ELR (cell line): ENCODE data around the gene ADAM12.
A peak's percentile ranks its signal among the peaks of the same experiment; 100 is the strongest.

ENCODE experiments used
- DNase-seq: peaks from one replicate; pipeline ENCODE4 v3.0.0-alpha.2; 2015; ENCODE audit warnings: low read depth

The ADAM12 gene

DNA sequence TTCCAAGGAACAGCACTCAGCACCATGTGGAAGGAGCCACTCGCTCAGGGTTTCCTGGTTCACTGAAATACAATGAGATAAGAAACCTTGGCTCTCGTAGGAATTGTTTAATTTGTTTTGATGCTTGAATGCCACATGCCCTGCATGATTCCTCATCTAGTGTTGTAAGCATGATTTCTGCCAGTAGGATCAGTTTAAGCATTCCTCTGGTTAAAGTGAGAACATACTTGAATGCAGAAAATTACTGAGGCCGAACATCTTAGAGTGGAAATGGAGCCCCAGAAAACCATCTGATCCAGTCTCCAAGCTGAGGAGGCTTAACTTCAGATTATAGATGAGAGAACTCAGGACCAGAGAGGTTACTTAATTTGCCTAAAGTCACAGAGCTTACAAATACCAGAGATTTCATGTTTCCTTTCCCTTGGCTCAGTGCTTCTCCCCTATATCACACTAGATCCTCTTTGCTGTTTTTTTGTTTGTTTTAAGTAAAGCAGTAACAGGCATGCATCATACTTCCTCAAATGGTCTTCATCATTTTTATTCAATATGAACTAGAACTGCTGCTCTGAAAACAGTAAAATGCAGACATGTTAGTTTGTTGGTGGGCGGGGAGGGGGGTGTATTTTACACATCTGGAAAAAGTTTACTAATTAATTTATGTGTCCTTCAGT lies 125.1 kb downstream of the ADAM12 start:
- DNase-seq = no peak

DNA sequence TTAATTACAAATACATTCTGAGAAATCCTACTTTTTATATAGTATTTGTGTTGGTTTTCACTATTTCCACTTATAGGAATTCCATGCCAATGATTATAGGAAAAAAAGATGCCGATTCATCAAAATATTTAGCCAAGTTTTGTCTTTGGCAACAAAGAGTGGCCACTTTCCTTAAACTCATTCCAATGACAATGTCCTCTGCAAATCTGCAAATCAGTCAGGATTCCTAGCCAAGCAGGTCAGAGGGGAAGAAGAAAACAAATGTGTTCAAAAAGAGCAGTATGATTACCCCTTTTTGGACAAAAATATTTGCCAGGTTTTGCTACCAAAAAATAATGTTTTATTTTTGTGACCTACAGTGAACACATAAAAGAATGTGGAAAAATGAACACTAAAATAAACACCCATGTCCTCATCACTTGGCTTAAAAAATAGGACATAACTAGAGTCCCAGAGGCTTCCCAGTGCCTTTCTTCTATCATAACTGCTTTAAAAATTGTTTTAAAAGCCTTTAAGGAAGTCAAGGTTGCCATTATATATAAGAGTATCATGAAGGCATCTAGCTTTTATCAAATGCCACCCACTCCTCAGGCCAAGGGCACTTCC lies 125.9 kb downstream of the ADAM12 start:
- no peak for DNase-seq

DNA sequence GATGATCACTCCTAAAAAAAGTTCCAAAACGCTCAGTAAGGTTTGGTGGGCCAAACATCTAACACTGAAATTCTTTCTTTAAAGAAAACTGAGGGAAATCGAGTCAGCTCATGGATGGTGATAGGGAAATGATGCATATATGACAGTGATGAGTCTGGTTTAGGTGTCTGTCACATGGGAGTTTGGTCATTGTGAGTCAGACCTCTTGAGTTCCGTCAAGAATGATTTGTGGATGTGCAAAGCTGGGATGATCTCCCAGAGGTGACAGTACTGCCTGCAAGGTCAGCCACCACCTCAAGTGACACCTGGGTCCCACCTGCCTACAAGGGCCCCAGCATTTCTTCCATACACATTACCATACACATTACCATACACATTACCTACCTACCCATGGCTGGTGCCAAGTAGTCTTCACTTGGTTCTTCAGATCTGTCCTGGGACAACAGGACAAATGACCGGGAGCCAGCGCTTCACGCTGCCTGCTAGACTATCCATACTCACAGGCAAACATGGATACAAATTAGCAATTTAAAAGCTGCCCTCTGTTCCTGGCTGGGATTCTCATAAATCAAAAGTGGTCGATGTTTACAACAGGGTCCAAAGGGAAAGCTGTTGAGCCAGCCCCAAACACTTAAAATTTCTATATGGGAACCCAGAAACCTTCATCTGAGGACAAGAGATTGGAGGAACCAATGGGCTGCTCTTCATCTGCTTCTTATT lies 128.4 kb downstream of the ADAM12 start:
- no peak for DNase-seq

DNA sequence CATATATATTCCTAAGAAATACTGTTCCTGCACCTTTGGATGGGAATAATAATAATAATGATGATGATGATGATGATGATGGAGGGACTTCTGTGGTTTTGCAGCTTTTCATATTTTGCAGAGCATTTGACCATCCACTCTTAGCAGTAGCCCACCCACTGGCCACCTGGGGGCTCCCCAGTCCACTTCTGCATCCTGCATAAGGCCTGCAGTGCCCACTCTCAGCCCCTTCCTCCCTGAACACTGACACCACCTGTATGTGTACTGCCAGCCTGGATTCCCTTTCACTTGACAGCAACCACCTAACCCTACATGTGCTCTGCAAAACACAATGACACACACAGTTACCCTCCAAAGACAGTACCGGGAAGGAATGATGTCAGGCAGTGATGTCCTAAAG lies 131.4 kb downstream of the ADAM12 start:
- no peak for DNase-seq

DNA sequence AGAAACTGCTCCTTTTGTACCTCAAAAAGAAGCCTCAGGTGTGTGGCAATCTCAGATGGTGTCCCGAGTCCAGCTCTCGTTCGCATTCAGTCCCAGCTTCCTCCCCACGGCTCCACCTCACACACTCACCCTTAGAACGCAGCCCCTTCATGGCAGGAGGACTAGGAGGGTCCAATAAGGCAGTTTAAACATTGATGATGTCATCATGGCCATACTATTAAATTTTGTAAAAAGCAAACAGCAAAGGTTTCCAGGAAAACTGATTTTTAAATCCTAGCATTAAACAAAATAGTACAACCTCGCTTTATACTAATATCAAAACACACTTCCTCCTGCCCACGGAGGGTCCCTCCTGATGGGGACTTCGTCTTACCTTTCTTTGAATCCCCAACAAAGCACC lies 133.0 kb downstream of the ADAM12 start:
- DNase-seq = no peak

DNA sequence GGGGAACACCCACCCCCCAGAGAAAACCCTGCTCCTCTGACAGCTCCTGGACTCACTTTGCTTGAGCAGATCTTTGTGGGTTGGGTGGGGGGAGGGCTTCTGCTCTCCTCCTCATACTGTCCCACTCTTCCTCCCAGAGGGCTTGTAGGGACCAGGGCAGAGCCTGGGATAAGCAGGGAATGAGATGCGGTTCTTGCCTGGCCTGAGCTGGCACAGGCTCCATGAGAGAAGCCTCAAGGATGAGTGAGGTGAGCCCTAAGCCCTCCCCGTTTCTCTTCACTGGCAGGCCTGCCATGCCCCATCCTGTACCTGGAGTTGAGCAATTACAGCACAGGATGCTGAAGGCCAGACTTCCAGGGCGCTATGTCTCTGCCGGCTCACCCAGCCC lies 134.7 kb downstream of the ADAM12 start:
- no peak for DNase-seq

DNA sequence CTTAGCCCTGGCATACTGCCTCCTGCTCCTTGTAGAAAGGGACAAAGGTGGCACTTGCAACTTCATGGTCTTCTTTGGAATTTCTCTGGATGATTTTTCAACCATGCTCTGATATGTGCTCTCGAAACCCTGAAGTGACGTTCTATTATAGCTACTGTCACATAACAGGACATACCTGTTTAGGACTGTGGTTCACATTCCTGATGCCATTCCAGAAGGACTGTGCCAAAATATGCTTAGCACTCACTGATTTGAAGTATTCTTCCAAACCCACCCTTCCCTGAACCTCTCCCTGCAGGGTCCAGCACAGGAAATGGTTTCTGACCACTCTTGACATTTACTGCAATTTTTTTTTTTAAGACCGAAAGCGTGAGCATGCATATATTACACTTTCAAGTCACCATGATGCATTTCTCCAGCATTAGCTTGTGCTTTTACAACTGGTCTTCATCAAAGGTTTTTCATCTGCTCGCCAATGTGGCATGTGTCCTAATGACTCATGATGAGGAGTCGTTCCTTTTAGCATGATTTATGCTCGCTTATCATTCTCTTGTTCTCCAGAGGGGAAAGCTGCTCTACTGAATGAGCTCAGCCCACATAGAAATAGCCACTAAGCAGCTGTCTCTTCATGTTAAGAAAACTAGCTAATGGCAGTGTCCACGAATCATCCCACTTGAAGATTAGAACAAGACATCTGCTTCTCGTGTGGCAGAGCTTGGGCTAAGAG lies 135.2 kb downstream of the ADAM12 start:
- DNase-seq = peak; percentile 96

DNA sequence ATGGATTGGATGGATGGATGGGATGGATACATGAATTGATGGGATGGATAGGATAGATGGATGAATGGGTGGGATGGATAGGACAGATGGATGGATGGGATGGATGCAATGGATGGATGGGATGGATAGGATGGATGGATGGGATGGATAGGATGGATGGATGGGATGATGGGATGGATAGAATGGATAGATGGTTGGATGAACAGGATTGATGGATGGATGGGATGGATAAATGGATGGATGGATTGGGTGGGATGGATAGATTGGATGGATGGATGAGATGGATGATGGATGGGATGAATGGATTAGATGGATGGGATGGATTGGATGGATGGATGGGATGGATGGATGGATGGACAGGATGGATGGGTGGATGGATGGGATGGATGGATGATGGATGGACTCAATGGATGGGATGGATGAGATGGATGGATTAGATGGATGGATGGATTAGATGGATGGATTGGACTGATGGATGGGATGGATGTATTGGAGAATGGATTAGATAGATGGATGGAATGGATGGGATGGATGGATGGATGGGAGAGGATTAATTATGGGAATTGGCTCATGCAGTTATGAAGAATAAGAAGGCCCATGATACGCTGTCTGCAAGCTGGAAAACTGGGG lies 136.4 kb downstream of the ADAM12 start:
- DNase-seq = no peak

DNA sequence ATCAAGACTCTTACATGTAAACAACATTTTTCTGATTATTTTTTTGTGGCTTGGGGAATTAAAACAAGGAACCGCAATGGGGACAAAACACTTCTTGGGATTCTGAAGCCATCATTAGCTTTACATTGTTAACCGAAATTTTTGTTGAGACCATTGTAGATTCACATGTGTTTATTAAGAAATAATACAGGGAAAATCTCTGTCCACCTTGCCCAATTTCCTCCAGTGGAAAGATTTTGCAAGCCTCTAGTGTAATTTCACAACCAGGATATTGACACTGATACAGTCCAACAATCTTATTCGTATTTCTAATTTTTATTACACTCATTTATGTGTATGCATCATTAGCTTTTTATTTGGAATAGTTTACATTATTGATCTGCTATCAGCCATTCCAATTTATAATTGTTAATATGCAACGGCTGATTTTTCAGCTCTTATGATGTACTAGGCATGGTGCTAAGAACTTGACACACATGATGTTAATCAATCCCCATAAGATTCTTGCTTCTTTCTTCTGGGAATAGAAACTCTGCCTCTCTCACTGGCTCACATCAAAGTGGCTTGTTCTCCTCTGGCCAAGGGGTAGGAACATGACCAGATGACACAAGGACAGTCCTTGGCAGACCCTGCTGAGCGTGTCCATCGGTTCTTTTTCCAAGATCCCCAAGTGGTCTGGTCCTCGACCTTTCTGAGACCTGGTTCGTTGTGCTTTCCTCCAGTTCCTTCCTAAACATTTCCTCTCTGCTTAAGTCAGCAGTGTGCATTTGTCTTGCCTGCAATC lies 137.6 kb downstream of the ADAM12 start:
- DNase-seq = no peak

DNA sequence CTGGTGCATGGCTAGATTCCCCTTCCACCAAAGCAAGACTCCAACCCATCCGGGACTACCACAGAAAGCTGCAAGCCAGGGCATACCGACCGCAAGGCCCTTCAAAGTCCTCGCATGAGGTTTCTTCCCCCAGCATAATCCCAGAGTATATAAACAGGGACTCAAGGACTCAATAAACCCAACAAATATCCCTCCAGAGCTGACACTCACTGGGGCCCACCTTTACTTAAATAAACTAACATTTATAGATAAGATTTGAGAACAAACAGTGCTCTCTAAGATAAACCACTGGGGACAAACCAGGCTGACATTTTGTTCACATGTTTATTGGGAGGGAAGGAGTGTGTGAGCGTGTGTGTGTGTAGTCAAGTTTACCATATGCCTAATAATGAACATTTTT lies 138.2 kb downstream of the ADAM12 start:
- no peak for DNase-seq

DNA sequence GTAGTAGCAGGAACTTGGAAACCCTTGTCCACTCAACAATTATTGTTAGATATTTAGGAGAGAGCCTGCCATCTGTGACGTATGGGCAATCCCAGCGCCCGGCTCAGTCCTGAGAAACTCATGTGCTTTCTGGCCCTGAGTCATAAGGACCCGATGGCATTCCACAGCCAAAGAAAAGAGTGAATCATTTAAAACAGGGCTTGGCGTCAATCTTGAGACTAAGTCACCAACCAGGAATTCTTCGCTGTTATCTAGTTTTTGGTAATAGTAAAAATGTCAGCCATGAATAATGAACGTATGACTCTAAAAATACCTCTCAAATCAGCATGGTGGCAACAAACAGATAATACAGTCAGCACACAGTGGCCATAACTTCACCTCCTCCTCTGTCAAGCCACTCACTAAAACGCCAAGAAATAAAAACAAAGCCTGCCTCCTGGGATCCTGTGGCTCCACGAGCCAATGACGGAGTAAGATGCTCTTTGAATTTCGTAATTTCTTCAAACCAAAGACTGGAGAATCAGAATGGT lies 140.8 kb downstream of the ADAM12 start:
- peak; percentile 99 for DNase-seq

DNA sequence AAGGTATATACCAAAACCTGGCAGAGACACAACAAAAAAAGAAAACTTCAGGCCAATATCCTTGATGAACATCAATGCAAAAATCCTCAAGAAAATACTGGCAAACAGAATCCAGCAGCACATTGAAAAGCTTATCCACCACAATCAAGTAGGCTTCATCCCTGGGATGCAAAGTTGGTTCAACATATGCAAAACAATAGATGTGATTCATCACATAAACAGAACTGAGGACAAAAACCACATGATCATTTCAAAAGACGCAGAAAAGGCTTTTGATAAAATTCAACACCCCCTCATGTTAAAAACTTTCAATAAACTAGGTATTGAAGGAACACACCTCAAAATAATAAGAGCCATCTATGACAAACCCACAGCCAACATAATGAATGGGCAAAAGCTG lies 141.9 kb downstream of the ADAM12 start:
- peak; percentile 73 for DNase-seq

DNA sequence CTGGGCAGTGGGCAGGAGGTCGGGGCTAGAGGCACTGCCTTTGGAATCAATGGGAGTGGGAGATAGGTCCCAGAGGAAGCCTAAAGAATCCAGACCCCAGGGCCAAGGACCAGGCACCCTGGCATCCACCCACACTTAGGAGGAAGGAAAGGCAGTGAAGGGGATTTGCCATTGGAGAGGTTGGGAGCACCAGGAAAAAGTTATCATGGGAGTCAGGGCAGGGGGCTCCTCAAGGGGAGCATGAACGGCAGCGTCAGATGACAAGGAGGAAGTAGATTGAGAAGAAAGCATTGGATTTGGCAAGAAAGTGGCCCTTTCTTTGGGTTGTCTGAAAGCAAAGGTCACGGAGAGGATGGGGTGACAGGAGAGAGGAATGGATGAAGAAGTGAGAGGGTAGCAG lies 142.8 kb downstream of the ADAM12 start:
- DNase-seq = no peak

DNA sequence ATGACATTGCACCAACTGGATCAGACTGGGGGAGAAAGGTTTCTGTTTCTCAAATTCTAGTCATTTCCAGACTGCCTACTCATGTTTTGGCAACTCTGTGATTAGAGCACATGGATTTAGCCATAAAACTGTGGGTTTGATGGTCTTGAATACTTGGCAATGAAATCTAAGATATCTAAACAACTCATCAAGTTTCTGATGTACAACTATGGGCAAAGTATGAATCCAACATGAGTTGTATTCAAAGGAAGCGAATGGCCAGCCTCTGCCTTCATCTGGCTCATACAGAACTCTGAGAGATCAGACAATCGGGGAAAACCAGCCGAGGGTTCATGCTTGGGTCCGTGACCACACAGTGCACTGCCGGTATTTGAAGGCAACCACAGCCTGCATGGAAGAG lies 144.3 kb downstream of the ADAM12 start:
- peak; percentile 72 for DNase-seq

DNA sequence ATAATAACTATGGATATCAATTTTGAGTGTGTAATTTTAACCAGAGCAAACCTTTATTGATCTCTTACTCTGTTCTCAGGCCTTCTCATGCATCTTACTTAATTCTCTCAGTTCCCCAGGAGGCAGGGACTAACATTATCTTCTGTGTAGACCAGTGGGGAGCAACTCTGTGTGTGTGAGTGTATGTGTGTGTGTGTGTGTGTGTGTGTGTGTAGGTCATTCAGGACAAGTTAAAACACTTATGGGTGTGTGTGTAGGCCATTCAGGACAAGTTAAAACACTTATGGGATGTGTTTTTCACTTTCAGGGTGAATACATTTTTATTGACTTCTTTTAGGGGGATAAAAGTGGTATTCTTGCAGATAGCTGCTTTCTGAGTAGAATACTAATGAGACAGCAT lies 145.0 kb downstream of the ADAM12 start:
- no peak for DNase-seq

DNA sequence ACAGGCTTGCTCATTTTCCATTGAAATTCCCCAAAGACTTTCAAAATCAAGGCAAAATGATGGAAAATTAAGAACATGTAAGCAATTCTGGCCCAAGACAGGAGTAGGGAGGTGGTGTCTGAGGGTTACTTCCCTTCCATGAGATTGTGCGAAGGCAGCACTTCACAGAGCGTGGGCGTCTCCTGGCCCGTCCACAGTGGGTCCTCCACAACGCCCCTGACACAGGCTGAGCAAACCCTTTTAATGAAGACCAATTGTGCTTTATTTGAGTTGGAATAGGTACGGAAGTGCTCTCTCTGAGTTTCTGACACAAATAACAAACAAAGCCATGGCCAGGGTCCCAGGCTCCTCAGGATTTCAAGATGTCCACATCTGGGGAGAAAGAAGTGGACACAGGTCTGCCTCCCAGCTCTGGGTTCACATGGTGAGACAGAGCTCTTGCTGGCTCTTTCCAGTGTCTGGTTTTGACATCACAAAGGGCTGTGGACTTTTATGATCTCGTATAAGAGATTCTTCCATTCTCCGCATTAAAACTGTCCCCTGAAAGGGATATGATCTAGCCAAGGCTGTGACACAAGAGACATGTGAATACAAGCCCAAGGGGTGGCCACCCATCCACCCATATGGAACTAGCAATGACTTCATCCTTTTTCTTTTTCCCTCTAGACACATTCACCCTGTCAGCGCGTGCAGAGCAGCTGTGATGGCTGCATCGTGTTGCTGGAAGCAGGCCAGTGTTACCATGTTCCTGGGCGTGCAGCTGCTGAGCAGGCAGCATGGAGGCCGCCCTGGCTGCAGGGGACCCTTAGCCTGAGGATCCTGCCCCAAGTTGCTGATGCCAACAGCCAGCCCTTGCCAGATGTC lies 145.6 kb downstream of the ADAM12 start:
- DNase-seq = peak; percentile 61

DNA sequence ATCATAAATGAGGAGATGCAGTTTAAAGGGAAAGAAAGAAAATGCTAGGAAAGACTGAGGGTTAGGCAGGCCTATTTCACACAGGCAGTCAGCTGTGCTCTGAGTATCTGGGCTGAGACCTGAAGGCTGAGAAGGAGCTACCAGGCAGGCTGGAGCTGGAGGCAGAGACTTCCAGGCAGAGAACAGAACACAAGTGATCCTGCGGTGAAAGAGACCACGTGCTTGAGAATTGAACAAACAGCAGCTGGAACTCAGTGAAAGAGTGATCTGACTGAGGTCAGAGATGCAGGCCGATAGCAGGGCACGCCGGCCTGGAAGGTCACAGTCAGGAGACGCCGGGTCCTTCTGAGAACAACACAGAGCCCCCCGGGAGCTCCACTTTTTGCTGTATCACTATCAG lies 147.8 kb downstream of the ADAM12 start:
- DNase-seq = no peak

DNA sequence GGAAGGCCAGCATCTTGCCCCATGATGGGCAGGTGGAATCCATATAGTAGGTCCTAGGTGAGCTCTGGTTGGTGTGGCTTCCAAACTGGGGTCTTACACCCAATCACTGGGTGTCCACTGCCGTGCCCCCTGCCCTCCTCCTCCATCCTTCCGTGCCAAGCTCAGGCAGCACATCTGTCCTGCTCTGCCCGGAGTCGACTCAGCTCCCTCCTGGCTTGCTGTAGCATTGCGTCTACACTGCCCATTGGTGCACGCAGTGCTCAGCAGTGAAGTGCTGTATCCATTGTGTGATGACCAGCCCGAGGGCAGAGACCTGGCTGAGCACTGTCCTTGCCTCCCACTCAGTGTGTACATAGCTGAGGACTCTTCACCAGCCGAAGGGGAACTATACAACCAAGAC lies 148.4 kb downstream of the ADAM12 start:
- DNase-seq = no peak

DNA sequence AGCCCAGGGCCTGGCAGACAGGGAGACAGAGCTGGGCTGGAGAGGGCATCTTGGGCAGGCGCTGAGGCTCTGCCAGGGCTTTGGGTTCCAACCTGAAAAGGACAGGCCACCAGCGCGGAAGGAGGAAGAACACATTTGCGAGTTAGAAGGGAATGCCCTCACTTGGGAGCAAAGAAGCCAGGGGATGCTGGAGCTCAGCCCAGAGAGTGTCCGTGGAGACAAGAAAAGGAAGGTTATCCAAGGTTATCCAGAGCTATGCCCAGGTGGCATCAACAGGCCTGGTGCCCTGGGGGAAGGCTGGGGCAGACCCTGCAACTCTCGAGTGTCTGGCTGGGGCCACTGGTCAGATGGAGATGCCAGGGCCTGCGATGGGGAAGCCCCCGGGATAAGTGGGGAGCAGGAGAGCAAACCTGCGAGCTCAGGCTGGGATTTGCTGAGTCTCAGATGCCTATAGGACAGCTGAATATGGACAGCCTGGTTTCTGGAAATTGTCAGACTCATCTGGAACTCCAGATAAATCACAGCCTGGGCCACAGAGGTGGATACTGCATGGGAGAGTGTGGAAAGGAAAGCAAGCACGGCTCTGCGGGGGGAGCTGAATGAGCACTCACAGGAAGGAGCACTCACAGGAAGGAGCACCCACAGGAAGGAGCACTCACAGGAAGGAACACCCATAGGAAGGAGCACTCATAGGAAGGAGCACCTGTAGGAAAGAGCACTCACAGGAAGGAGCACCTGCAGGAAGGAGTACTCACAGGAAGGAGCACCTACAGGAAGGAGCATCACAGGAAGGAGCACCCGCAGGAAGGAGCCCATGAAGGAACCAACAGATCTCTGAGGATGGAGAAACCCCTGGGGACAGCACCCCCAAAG lies 152.1 kb downstream of the ADAM12 start:
- DNase-seq = no peak
